Activated B cell treated with CpG ODN at 0.5 μM for 24 hours (primary cell): ENCODE measurements around the gene TLE5. TPM values are rescaled to one million over a fixed set of nuclear protein-coding genes. Genes with fewer than 3 reads are reported as not detected.

ENCODE experiments used
- ATAC-seq: fragments of 200-7000 bp; cut with Tn5 transposase; one replicate; pipeline ENCODE4 v1.10.0; 2021; ENCODE audit warnings: low read depth, mild to moderate bottlenecking, moderate library complexity
- CTCF ChIA-PET: fragments of 350-600 bp; sonication (Branson Sonifier 250); formaldehyde crosslinking; loops from one replicate; lab custom pipeline; 2021; ENCODE audit warnings: antibody characterized with exemption; lab: Charles Lee
- POLR2A ChIA-PET: fragments of 350-600 bp; sonication (Branson Sonifier 250); formaldehyde crosslinking; loops from one replicate; lab custom pipeline; 2021; ENCODE audit warnings: antibody characterized with exemption; lab: Charles Lee
- DNase-seq: peaks from one replicate; pipeline ENCODE4 v3.0.0; 2022
- H3K27ac Mint-ChIP-seq: one replicate; pipeline ENCODE4 v1.8.0; 2020; ENCODE audit warnings: mixed read lengths
- H3K27me3 Mint-ChIP-seq: one replicate; pipeline ENCODE4 v1.8.0; 2021; ENCODE audit warnings: mixed read lengths
- H3K36me3 Mint-ChIP-seq: one replicate; pipeline ENCODE4 v1.8.0; 2021; ENCODE audit warnings: low read depth, mixed read lengths
- H3K4me1 Mint-ChIP-seq: one replicate; pipeline ENCODE4 v1.8.0; 2021; ENCODE audit warnings: mixed read lengths
- H3K4me3 Mint-ChIP-seq: one replicate; pipeline ENCODE4 v1.8.0; 2020; ENCODE audit warnings: mild to moderate bottlenecking, mixed read lengths
- H3K9me3 Mint-ChIP-seq: one replicate; pipeline ENCODE4 v1.8.0; 2020; ENCODE audit warnings: mixed read lengths
- intact Hi-C: fragments of 100-400 bp; cut with micrococcal nuclease; formaldehyde crosslinking; loops from one replicate; pipeline ENCODE4 v1.15.1; 2024
- total RNA-seq: library from RNA; stranded (reverse); gene quantifications from 2 replicates; pipeline ENCODE4 v1.2.3, GENCODE V29; 2022
- TF ChIP-seq, protein P1 (sequence below): fragments of 200-600 bp; IDR thresholded peaks from one replicate; pipeline ENCODE4 v1.8.0; 2022; ENCODE audit warnings: antibody characterized with exemption, mild to moderate bottlenecking

Gene TLE5
- total RNA-seq, 1 donor from 2014 or later, result 323 TPM

DNA sequence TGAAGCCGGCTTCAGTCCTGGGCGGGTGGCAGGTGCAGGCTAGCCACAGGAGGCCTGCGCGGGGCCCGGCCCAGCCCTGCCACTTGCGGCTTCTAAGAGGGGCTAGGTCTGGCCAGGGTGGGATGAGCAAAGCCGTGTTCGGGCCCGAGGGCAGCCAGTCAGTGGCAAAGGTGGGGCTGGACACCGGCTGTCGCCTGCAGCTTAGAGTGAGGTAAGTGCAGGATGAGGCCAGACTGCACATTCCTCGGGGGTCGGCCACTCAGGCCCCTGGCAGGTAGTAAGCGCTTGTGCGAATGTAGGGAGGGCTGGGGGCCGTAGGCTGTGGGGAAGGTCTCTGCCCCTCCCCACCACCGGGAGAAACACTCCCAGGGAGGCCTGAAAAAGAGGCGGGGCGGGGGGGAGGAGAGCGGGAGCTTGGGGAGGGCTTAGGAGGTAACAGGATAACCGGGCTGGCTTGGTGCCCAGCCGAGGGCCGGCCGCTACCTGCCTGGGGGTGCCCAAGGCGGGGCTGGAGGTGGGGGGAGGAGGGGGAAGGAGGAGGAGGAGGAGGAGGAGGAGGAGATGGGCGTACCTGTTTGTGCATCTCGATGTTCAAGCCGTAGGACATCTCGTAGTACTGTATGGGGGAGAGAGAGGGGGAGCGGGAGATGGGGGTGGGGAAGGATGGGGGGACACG is 6.4 kb downstream of the TLE5 start:
- POLR2A ChIA-PET, result interaction anchor here (0.6 to 2.3 kb wide), 2 partner anchors 20 to 231 kb away, joined by 5 to 9 read pairs; no protein-coding TSS in a partner anchor
- intact Hi-C loops, result no loop called here
- DNase-seq, result no peak
- H3K9me3 Mint-ChIP-seq, result no peaks in the 10 kb centered on the region
- CTCF ChIA-PET, result no interaction called here
- H3K27ac Mint-ChIP-seq, result no peak overlapping the region
- H3K36me3 Mint-ChIP-seq, result peaks cover 57% of the 10 kb centered on the region
- H3K4me1 Mint-ChIP-seq, result peaks cover 35% of the 10 kb centered on the region
- no peak for ATAC-seq
- TF ChIP-seq, protein P1, sequence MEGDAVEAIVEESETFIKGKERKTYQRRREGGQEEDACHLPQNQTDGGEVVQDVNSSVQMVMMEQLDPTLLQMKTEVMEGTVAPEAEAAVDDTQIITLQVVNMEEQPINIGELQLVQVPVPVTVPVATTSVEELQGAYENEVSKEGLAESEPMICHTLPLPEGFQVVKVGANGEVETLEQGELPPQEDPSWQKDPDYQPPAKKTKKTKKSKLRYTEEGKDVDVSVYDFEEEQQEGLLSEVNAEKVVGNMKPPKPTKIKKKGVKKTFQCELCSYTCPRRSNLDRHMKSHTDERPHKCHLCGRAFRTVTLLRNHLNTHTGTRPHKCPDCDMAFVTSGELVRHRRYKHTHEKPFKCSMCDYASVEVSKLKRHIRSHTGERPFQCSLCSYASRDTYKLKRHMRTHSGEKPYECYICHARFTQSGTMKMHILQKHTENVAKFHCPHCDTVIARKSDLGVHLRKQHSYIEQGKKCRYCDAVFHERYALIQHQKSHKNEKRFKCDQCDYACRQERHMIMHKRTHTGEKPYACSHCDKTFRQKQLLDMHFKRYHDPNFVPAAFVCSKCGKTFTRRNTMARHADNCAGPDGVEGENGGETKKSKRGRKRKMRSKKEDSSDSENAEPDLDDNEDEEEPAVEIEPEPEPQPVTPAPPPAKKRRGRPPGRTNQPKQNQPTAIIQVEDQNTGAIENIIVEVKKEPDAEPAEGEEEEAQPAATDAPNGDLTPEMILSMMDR, result no peak
- H3K27me3 Mint-ChIP-seq, result no peaks in the 10 kb centered on the region
- H3K4me3 Mint-ChIP-seq, result no peak overlapping the region

DNA sequence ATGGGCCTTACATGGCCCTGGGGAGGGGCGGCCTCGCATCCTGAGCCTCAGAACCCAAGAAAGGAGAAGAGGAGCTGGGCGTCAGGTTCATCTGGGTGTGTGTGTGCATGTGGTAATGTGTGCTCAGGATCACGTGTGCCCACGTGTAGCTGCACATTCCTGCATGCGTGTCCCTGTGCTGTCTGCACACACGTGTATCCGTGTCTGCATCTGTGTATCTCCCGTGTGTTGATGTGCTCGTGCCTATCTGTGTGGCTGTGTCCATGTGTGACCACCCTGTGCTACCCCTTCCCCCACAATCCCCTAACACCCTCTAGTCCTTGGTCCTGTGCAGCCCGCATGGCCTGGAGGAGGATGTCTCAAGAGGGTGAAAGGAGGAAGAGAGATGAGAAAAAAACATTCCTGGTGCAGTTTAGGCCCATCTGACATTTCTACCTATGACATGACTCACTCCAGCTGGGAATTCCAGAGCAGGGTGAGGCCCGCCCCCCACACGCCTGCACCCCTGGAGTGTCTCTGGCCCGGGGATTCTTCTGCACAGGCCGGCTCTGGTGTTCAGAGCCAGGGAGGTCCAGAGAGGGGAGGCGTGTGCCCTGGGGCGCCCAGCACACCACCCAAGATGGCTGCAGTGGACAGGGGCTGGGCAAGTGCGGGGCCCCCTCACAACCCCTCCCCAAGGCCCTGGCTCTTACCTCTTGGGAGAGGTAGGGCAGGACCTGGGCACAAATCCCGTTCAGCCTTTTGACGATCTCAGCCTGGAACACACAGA is 7.1 kb downstream of the TLE5 start:
- CTCF ChIA-PET, result no interaction called here
- Mint-ChIP-seq H3K9me3 (no peaks in the 10 kb centered on the region), H3K4me1 (peaks cover 29% of the 10 kb centered on the region), H3K4me3 (no peak overlapping the region), H3K27me3 (no peaks in the 10 kb centered on the region), H3K36me3 (peaks cover 53% of the 10 kb centered on the region), H3K27ac (no peak overlapping the region)
- ATAC-seq (no peak), DNase-seq (no peak)
- POLR2A ChIA-PET, result interaction anchor here (0.6 to 2.3 kb wide), 3 partner anchors 17 to 232 kb away, joined by 3 to 9 read pairs (median 5); no protein-coding TSS in a partner anchor
- TF ChIP-seq, protein P1, result no peak
- intact Hi-C loops, result no loop called here

DNA sequence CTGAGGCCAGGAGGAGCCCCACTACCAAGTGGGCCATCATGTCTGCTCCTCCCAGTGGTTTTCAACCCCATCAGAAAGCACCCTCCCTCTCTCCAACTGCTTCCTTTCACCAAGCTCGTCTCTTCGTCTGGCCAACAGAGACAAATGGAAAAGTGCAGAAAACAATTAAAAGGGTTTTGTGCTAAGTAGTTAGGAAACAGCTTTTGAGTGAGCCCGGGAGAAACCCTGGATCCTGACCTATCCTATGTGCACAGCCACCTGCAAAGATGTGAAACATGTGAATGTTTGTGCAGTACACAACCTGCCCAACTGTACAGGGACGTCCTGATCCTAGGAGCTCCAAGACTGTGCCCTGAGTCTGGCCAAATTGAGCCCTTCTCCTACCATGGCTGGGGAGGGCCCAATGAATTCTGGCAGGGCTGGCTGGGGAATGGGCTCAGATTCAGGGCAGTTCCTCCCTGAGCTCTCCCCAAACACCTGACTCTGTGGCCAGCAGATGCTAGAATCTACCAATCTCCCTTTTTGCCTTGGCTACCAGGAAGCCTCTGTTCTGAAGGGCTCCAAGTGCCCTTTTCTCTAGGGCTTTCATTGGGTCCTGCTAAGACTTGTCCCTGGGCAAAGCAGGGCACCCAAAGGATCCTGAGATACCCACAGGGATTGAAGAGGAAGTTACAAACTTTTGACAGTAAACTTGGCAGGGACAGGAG is 7.9 kb downstream of the TLE5 start:
- ChIA-PET CTCF (interaction anchor here (1.1 kb wide), 1 partner anchor 20 kb away, joined by 4 read pairs; no protein-coding TSS in a partner anchor), POLR2A (interaction anchor here (0.5 to 2.3 kb wide), 5 partner anchors 12 to 92 kb away, joined by 3 to 9 read pairs (median 3); no protein-coding TSS in a partner anchor)
- H3K36me3 Mint-ChIP-seq, result peaks cover 46% of the 10 kb centered on the region
- ATAC-seq (no peak), DNase-seq (no peak)
- peaks cover 22% of the 10 kb centered on the region for H3K4me1 Mint-ChIP-seq
- TF ChIP-seq, protein P1, result no peak
- H3K27me3 Mint-ChIP-seq, result no peaks in the 10 kb centered on the region
- H3K4me3 Mint-ChIP-seq, result no peak overlapping the region
- no peaks in the 10 kb centered on the region for H3K9me3 Mint-ChIP-seq
- intact Hi-C loops, result no loop called here
- H3K27ac Mint-ChIP-seq, result no peak overlapping the region

DNA sequence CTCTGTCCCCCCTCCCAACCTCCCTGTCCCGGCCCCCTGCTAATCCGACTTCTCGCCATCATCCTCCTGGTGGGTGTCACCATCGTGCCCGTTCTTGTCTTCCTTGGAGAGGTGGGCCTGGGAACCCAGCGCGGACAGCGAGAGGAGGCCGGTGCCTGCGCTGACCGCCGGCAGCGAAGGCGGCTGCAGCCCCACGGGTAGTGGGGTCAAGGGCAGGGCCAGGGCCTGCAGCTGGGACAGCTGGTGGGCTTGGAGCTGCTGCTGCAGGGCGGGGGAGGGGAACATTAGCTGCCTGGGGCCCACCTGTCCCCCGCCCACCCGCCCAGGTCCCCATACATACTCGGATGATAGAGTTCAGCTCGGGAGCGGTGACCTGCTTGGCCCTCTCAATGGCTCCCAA is 8.5 kb downstream of the TLE5 start:
- peaks cover 44% of the 10 kb centered on the region for H3K36me3 Mint-ChIP-seq
- H3K4me1 Mint-ChIP-seq, result peaks cover 22% of the 10 kb centered on the region
- no peak overlapping the region for H3K4me3 Mint-ChIP-seq
- no peak for ATAC-seq
- ChIA-PET POLR2A (interaction anchor here (0.5 to 2.5 kb wide), 6 partner anchors 11 to 92 kb away, joined by 3 to 18 read pairs (median 4); no protein-coding TSS in a partner anchor), CTCF (interaction anchor here (1.1 kb wide), 1 partner anchor 21 kb away, joined by 4 read pairs; no protein-coding TSS in a partner anchor)
- H3K9me3 Mint-ChIP-seq, result no peaks in the 10 kb centered on the region
- no peaks in the 10 kb centered on the region for H3K27me3 Mint-ChIP-seq
- H3K27ac Mint-ChIP-seq, result no peak overlapping the region
- intact Hi-C loops, result no loop called here
- TF ChIP-seq, protein P1, result no peak
- DNase-seq, result no peak
